AG10803 (cell line): ENCODE measurements around the gene ITGB3.

ENCODE experiments used
- DNase-seq: peaks from one replicate; pipeline ENCODE4 v3.0.0; 2010; ENCODE audit warnings: low read depth
- H3K4me3 ChIP-seq: 2 replicates; pipeline ENCODE4 v1.5.1; 2011; ENCODE audit warnings: mild to moderate bottlenecking, low read length, control low read depth
- CTCF ChIP-seq: conservative IDR thresholded peaks from 2 replicates; pipeline ENCODE4 v1.5.1; 2011; ENCODE audit warnings: mild to moderate bottlenecking, low read length, control low read depth, inconsistent platforms

ITGB3 gene

GRCh38 chr17:47231334-47231733 is 22.3 kb upstream of the ITGB3 start:
- H3K4me3 ChIP-seq = no peak overlapping the region
- TF ChIP-seq CTCF = no peak
- no peak for DNase-seq

- DNase-seq = no peak
- no peak overlapping the region for H3K4me3 ChIP-seq
- no peak for TF ChIP-seq CTCF
Observed at GRCh38 chr17:47231866-47232265, 21.8 kb upstream of the ITGB3 start.

GRCh38 chr17:47232465-47232864 is 21.2 kb upstream of the ITGB3 start:
- DNase-seq = no peak
- TF ChIP-seq CTCF = no peak
- no peak overlapping the region for H3K4me3 ChIP-seq

GRCh38 chr17:47235506-47235905 is 18.1 kb upstream of the ITGB3 start:
- DNase-seq = no peak
- no peak for TF ChIP-seq CTCF
- H3K4me3 ChIP-seq = no peak overlapping the region

- no peak for DNase-seq
- TF ChIP-seq CTCF = no peak
- no peak overlapping the region for H3K4me3 ChIP-seq
Observed at GRCh38 chr17:47235923-47236322, 17.7 kb upstream of the ITGB3 start.

- no peak for TF ChIP-seq CTCF
- no peak overlapping the region for H3K4me3 ChIP-seq
- no peak for DNase-seq
Observed at GRCh38 chr17:47237841-47238240, 15.8 kb upstream of the ITGB3 start.

- no peak overlapping the region for H3K4me3 ChIP-seq
- DNase-seq = no peak
- no peak for TF ChIP-seq CTCF
Observed at GRCh38 chr17:47238321-47239010, 15.2 kb upstream of the ITGB3 start.
